ENCODE data around the gene SPTAN1. TPM values are rescaled to one million over a fixed set of nuclear protein-coding genes. Genes with fewer than 3 reads are reported as not detected.
A peak's percentile ranks its signal among the peaks of the same experiment; 100 is the strongest.

SPTAN1 gene
- total and polyA plus RNA-seq, 3 donors from 2014 or later, result 299 to 665 (median 653) TPM

DNA sequence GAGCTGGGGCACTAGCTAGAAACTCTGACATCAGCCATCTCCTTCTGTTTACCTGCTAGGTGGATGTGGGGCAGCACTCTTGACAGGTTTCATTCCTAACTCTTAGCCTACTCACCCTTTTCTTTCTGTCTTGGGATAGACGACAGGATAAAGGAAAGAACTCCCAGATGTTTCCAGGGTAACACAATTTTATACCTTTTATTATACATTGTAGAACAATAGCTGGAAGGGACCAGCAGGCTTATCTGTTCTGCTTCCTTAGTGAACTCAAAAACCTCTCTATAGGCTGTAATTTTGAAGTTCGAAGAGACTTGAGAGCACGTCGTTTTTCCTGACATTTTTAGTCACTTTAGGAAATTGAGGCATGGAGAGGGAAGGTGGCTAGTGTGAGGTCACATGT, 13.2 kb downstream of the SPTAN1 start:
- no peaks in the 10 kb centered on the region for H3K27me3 ChIP-seq
- intact Hi-C loops (cut with DNase I; ENCODE audit: low total_unique reads), result no loop called here
- 62 to 76% methylated on average over 4 of the region's 4 CpGs for whole genome bisulfite sequencing, 2 donors

DNA sequence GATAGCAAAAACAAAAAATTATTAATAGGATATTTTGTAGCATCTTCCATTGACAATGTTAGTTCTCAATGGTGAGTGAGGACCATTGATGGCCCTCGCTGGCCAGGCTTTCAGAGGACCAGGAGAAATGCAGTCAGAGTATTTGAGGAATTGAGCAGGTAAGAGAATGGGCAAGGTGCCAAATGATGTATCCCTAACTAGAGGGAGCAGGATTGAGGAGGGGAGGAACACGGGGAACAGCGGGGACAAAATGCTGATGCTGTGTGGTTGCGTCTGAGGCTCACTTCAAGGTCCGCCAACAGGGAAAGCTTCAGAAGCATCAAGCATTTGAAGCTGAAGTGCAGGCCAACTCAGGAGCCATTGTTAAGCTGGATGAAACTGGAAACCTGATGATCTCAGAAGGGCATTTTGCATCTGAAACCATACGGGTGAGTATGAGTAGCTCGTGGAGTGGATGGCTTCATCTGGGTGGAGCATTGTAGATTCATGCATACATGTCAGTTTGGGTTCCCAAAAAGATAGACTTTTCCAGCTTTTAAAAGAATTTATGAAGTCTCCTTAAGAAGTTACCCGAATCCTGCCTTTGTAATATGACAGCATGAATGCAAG, 16.2 kb downstream of the SPTAN1 start:
- Histone ChIP-seq H3K36me3 (ENCODE audit: low read depth, missing control alignments) (no peaks in the 10 kb centered on the region), H3K4me3 (no peak overlapping the region), H3K9me3 (no peaks in the 10 kb centered on the region), H3K4me1 (peaks cover 3% of the 10 kb centered on the region), H3K27ac (no peak overlapping the region), H3K27me3 (no peaks in the 10 kb centered on the region)
- intact Hi-C loops (cut with DNase I; ENCODE audit: low total_unique reads), result no loop called here
- no peak for DNase-seq
- 72 to 75% methylated on average over 8 of the region's 8 CpGs for WGBS, 2 donors
- no peak for TF ChIP-seq POLR2A (IDR thresholded peaks at IDR 0.05)
- TF ChIP-seq, protein P1, sequence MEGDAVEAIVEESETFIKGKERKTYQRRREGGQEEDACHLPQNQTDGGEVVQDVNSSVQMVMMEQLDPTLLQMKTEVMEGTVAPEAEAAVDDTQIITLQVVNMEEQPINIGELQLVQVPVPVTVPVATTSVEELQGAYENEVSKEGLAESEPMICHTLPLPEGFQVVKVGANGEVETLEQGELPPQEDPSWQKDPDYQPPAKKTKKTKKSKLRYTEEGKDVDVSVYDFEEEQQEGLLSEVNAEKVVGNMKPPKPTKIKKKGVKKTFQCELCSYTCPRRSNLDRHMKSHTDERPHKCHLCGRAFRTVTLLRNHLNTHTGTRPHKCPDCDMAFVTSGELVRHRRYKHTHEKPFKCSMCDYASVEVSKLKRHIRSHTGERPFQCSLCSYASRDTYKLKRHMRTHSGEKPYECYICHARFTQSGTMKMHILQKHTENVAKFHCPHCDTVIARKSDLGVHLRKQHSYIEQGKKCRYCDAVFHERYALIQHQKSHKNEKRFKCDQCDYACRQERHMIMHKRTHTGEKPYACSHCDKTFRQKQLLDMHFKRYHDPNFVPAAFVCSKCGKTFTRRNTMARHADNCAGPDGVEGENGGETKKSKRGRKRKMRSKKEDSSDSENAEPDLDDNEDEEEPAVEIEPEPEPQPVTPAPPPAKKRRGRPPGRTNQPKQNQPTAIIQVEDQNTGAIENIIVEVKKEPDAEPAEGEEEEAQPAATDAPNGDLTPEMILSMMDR (IDR thresholded peaks at IDR 0.05), result no peak

More for the DNA sequence above, 13.2 kb downstream of the SPTAN1 start:
- H3K4me1 ChIP-seq, result peaks cover 3% of the 10 kb centered on the region
- no peak for TF ChIP-seq POLR2A (IDR thresholded peaks at IDR 0.05)
- TF ChIP-seq, protein P1 (IDR thresholded peaks at IDR 0.05), result no peak
- peak overlapping the region in 1 of 2 donors; percentile 22 for H3K27ac ChIP-seq
- DNase-seq, result no peak
- H3K9me3 ChIP-seq, result no peaks in the 10 kb centered on the region
- H3K4me3 ChIP-seq, result no peak overlapping the region
- H3K36me3 ChIP-seq (ENCODE audit: low read depth, missing control alignments), result no peaks in the 10 kb centered on the region

DNA sequence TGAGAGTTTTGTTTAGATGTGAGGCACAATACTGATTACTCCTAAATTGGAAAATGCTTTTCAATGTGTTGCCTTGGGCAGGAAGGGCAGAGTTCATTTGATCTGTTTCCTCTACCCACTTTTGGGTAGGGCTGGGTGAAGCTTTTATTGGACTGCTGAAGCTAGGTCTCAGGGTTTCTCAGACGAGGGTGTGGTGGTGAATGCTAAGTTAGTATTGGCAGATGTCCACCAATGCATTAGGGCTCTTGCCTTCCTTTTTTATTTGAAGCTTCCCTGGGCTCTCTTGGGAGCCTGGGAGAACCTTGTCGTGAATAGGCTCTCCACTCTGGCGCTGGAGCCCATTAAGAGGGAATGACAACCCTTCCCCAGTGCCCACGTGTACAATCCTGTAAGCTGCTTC, 23.1 kb downstream of the SPTAN1 start:
- intact Hi-C loops (cut with DNase I; ENCODE audit: low total_unique reads), result no loop called here
- no peaks in the 10 kb centered on the region for H3K36me3 ChIP-seq (ENCODE audit: low read depth, missing control alignments)
- no peak overlapping the region for H3K4me3 ChIP-seq
- no peaks in the 10 kb centered on the region for H3K9me3 ChIP-seq
- DNase-seq, result no peak
- peaks cover 4% of the 10 kb centered on the region for H3K4me1 ChIP-seq
- no peaks in the 10 kb centered on the region for H3K27me3 ChIP-seq
- 56 to 73% methylated on average over 4 of the region's 4 CpGs for WGBS, 2 donors
- no peak overlapping the region for H3K27ac ChIP-seq
- TF ChIP-seq, protein P1 (IDR thresholded peaks at IDR 0.05), result no peak
- no peak for TF ChIP-seq POLR2A (IDR thresholded peaks at IDR 0.05)

DNA sequence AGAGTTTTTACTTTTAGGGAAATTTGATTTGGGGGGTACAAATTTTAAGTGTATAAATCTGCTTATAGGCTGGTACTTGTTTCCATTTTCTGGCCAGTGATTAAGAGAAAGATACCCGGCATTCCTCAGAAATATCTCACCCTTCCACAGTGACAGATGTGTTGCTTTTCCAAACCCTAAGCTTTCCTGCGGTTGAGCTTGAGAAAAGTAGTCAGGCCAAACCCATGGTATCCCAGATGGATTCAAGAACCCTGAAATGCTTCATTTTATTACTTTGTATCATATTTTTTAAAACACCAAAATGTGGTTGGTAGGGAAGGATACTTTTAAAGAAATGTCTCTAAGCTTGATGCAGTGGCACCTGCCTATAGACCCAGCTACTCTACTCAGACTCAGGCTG, 23.5 kb downstream of the SPTAN1 start:
- intact Hi-C loops (cut with DNase I; ENCODE audit: low total_unique reads), result no loop called here
- no peak for DNase-seq
- H3K27me3 ChIP-seq, result no peaks in the 10 kb centered on the region
- peaks cover 4% of the 10 kb centered on the region for H3K4me1 ChIP-seq
- H3K27ac ChIP-seq, result no peak overlapping the region
- no peak for TF ChIP-seq POLR2A (IDR thresholded peaks at IDR 0.05)
- TF ChIP-seq, protein P1 (IDR thresholded peaks at IDR 0.05), result no peak
- H3K9me3 ChIP-seq, result no peaks in the 10 kb centered on the region
- H3K36me3 ChIP-seq (ENCODE audit: low read depth, missing control alignments), result no peaks in the 10 kb centered on the region
- no peak overlapping the region for H3K4me3 ChIP-seq
- WGBS, 2 donors, result 82 to 90% methylated on average over 2 of the region's 2 CpGs

DNA sequence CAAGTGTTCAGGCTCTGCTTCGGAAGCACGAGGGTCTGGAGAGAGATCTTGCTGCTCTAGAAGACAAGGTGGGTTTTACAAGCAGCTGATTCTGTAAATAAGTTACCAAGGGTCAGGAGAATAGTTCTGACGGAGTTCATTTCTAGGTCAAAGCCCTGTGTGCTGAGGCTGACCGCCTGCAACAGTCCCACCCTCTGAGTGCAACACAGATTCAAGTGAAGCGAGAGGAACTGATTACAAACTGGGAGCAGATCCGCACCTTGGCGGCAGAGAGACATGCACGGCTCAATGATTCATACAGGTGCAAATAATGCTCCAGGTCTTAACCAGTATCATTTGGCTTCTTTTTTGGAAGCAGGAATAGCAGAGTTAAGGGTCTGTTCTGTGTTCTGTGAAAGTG, 24.8 kb downstream of the SPTAN1 start:
- Histone ChIP-seq H3K4me1 (peaks cover 4% of the 10 kb centered on the region), H3K27me3 (no peaks in the 10 kb centered on the region), H3K27ac (no peak overlapping the region), H3K9me3 (no peaks in the 10 kb centered on the region), H3K36me3 (ENCODE audit: low read depth, missing control alignments) (peaks cover 5% of the 10 kb centered on the region), H3K4me3 (no peak overlapping the region)
- intact Hi-C loops (cut with DNase I; ENCODE audit: low total_unique reads), result no loop called here
- TF ChIP-seq POLR2A (IDR thresholded peaks at IDR 0.05), result no peak
- TF ChIP-seq, protein P1 (IDR thresholded peaks at IDR 0.05), result no peak
- no peak for DNase-seq
- WGBS, 2 donors, result 91 to 97% methylated on average over 8 of the region's 8 CpGs

Data from testis (tissue), 3 donors.